Activated gamma-delta T cell (primary cell): Measurements from ENCODE around the gene EVL.
"Not testable (repeated sequence)": the region's sequence is repeated elsewhere in the genome, so short reads cannot be mapped to it uniquely, and the experiment has no call there.

Source experiments
- DNase-seq: peaks from one replicate; lab custom pipeline; 2025; lab: John Stamatoyannopoulos, UW

Gene EVL

GRCh38 chr14:100038065-100038464 lies 27.2 kb upstream of the EVL start:
- no peak for DNase-seq

GRCh38 chr14:100039903-100040302 lies 25.3 kb upstream of the EVL start:
- no peak for DNase-seq

- DNase-seq: no peak
These were observed 24.0 kb upstream of the EVL start for GRCh38 chr14:100041271-100041670.

- DNase-seq: no peak
These were observed 22.9 kb upstream of the EVL start for GRCh38 chr14:100042286-100042685.

- DNase-seq: no peak
These were observed 19.4 kb upstream of the EVL start for GRCh38 chr14:100045642-100046344.

GRCh38 chr14:100047600-100047999 lies 17.6 kb upstream of the EVL start:
- DNase-seq: no peak

- no peak for DNase-seq
These were observed 16.4 kb upstream of the EVL start for GRCh38 chr14:100048786-100049185.

- DNase-seq: no peak
These were observed 16.0 kb upstream of the EVL start for GRCh38 chr14:100049220-100049619.

GRCh38 chr14:100051103-100051502 lies 14.1 kb upstream of the EVL start:
- no peak for DNase-seq

- no peak for DNase-seq
These were observed 13.7 kb upstream of the EVL start for GRCh38 chr14:100051543-100051942.

- no peak for DNase-seq
These were observed 12.4 kb upstream of the EVL start for GRCh38 chr14:100052819-100053218.

GRCh38 chr14:100054316-100055075 lies 10.7 kb upstream of the EVL start:
- DNase-seq: no peak

GRCh38 chr14:100056431-100056830 lies 8.8 kb upstream of the EVL start:
- DNase-seq: no peak

GRCh38 chr14:100056964-100057795 lies 8.0 kb upstream of the EVL start:
- DNase-seq: no peak

GRCh38 chr14:100058777-100059437 lies 6.3 kb upstream of the EVL start:
- no peak for DNase-seq

- no peak for DNase-seq
These were observed 5.8 kb upstream of the EVL start for GRCh38 chr14:100059438-100059781.

GRCh38 chr14:100060760-100061159 lies 4.5 kb upstream of the EVL start:
- DNase-seq: no peak

- DNase-seq: no peak
These were observed 2.6 kb upstream of the EVL start for GRCh38 chr14:100062590-100062989.

- no peak for DNase-seq
These were observed 1.8 kb upstream of the EVL start for GRCh38 chr14:100063314-100063941.

GRCh38 chr14:100064335-100065092 lies 708 bp upstream of the EVL start:
- not testable (repeated sequence) for DNase-seq
